WTC11 (cell line): ENCODE data around the gene SAMD3. TPM values are rescaled to one million over a fixed set of nuclear protein-coding genes. Genes with fewer than 3 reads are reported as not detected.

Experiments
- ATAC-seq: fragments of 200-7000 bp; cut with Tn5 transposase; 2 replicates; pipeline ENCODE4 v1.10.0; 2021; ENCODE audit warnings: mild to moderate bottlenecking, moderate library complexity
- CTCF ChIA-PET: fragments of 300-600 bp; sonication (Branson Sonifier 250); formaldehyde crosslinking; loops from one replicate; lab custom pipeline; 2021; ENCODE audit warnings: antibody characterized with exemption; lab: Charles Lee
- POLR2A ChIA-PET: fragments of 350-600 bp; sonication (Branson Sonifier 250); formaldehyde crosslinking; loops from one replicate; lab custom pipeline; 2021; ENCODE audit warnings: antibody characterized with exemption; lab: Charles Lee
- DNase-seq: peaks from one replicate; pipeline ENCODE4 v3.0.0; 2021; ENCODE audit warnings: low spot score
- H3K27ac Mint-ChIP-seq: 2 replicates; pipeline ENCODE4 v1.8.0; 2021; ENCODE audit warnings: mixed read lengths
- H3K27me3 Mint-ChIP-seq: 2 replicates; pipeline ENCODE4 v1.8.0; 2021; ENCODE audit warnings: low read depth, mild to moderate bottlenecking, moderate library complexity, mixed read lengths
- H3K36me3 Mint-ChIP-seq: 2 replicates; pipeline ENCODE4 v1.8.0; 2021; ENCODE audit warnings: mixed read lengths
- H3K4me1 Mint-ChIP-seq: 2 replicates; pipeline ENCODE4 v1.8.0; 2022; ENCODE audit warnings: mixed read lengths
- H3K4me3 Mint-ChIP-seq: 2 replicates; pipeline ENCODE4 v1.8.0; 2021; ENCODE audit warnings: mild to moderate bottlenecking, moderate library complexity, mixed read lengths
- H3K9me3 Mint-ChIP-seq: 2 replicates; pipeline ENCODE4 v1.8.0; 2021; ENCODE audit warnings: mixed read lengths
- ARID4B ChIP-seq: sonication (generic); formaldehyde crosslinking; IDR thresholded peaks from 2 replicates; pipeline ENCODE4 v1.8.0; 2023; ENCODE audit warnings: missing genetic modification reagents, mild to moderate bottlenecking, borderline replicate concordance
- CDX4 ChIP-seq: fragments of 250-450 bp; sonication (Bioruptor Pico); IDR thresholded peaks from 2 replicates; pipeline ENCODE4 v1.9.0; 2021; ENCODE audit warnings: moderate library complexity, mild to moderate bottlenecking, inconsistent platforms, borderline replicate concordance
- CREM ChIP-seq: sonication (generic); formaldehyde crosslinking; IDR thresholded peaks from 2 replicates; pipeline ENCODE4 v1.8.1; 2022; ENCODE audit warnings: mild to moderate bottlenecking, missing genetic modification reagents, moderate library complexity
- CTCF ChIP-seq: fragments of 200-600 bp; IDR thresholded peaks from 2 replicates; pipeline ENCODE4 v1.8.0; 2022; ENCODE audit warnings: antibody characterized with exemption
- E2F4 ChIP-seq: sonication (generic); formaldehyde crosslinking; IDR thresholded peaks from 2 replicates; pipeline ENCODE4 v1.8.1; 2022; ENCODE audit warnings: low read depth, mild to moderate bottlenecking, moderate library complexity, missing genetic modification reagents, borderline replicate concordance
- E2F5 ChIP-seq: sonication (generic); formaldehyde crosslinking; IDR thresholded peaks from 2 replicates; pipeline ENCODE4 v1.8.1; 2022; ENCODE audit warnings: mild to moderate bottlenecking, moderate library complexity, missing genetic modification reagents
- ETV6 ChIP-seq: sonication (generic); formaldehyde crosslinking; IDR thresholded peaks from 2 replicates; pipeline ENCODE4 v1.8.1; 2022; ENCODE audit warnings: mild to moderate bottlenecking, missing genetic modification reagents
- MLX ChIP-seq: sonication (generic); formaldehyde crosslinking; IDR thresholded peaks from 2 replicates; pipeline ENCODE4 v1.8.1; 2023; ENCODE audit warnings: mild to moderate bottlenecking, missing genetic modification reagents, moderate library complexity
- MYBL2 ChIP-seq: sonication (generic); formaldehyde crosslinking; IDR thresholded peaks from 2 replicates; pipeline ENCODE4 v1.8.1; 2023; ENCODE audit warnings: mild to moderate bottlenecking, moderate library complexity, missing genetic modification reagents
- NR3C1 ChIP-seq: sonication (generic); formaldehyde crosslinking; conservative IDR thresholded peaks from 2 replicates; pipeline ENCODE4 v1.8.1; 2023; ENCODE audit warnings: low read depth, mild to moderate bottlenecking, missing genetic modification reagents
- PRDM15 ChIP-seq: sonication (generic); formaldehyde crosslinking; IDR thresholded peaks from 2 replicates; pipeline ENCODE4 v1.8.0; 2022; ENCODE audit warnings: missing genetic modification reagents
- RORB ChIP-seq: fragments of 250-450 bp; sonication (Bioruptor Pico); IDR thresholded peaks from 2 replicates; pipeline ENCODE4 v1.9.0; 2021; ENCODE audit warnings: mild to moderate bottlenecking
- SP1 ChIP-seq: sonication (generic); formaldehyde crosslinking; conservative IDR thresholded peaks from 2 replicates; pipeline ENCODE4 v1.8.1; 2022; ENCODE audit warnings: missing genetic modification reagents
- TCF7 ChIP-seq: sonication (generic); formaldehyde crosslinking; IDR thresholded peaks from 2 replicates; pipeline ENCODE4 v1.8.0; 2022; ENCODE audit warnings: mild to moderate bottlenecking, low read depth, missing genetic modification reagents, moderate library complexity
- TEAD1 ChIP-seq: sonication (generic); formaldehyde crosslinking; IDR thresholded peaks from 2 replicates; pipeline ENCODE4 v1.8.0; 2022; ENCODE audit warnings: mild to moderate bottlenecking, missing genetic modification reagents
- TP53 ChIP-seq: sonication (generic); formaldehyde crosslinking; IDR thresholded peaks from 2 replicates; pipeline ENCODE4 v1.8.1; 2023; ENCODE audit warnings: mild to moderate bottlenecking, missing genetic modification reagents
- ZNF396 ChIP-seq: fragments of 250-450 bp; sonication (Bioruptor Pico); IDR thresholded peaks from 2 replicates; pipeline ENCODE4 v1.8.0; 2021; ENCODE audit warnings: mild to moderate bottlenecking, moderate library complexity, borderline replicate concordance
- ZNF671 ChIP-seq: fragments of 250-450 bp; sonication (Bioruptor Pico); IDR thresholded peaks from 2 replicates; pipeline ENCODE4 v1.8.0; 2021; ENCODE audit warnings: mild to moderate bottlenecking
- total RNA-seq: library from RNA; stranded (reverse); gene quantifications from 3 replicates; pipeline ENCODE4 v1.2.3, GENCODE V29; 2021
- TF ChIP-seq, protein P1 (sequence below): sonication (generic); formaldehyde crosslinking; IDR thresholded peaks from 2 replicates; pipeline ENCODE4 v1.8.1; 2023; ENCODE audit warnings: mild to moderate bottlenecking, missing genetic modification reagents

The SAMD3 gene
- total RNA-seq, 1 experiment from 2014 or later: 1.2 TPM

DNA sequence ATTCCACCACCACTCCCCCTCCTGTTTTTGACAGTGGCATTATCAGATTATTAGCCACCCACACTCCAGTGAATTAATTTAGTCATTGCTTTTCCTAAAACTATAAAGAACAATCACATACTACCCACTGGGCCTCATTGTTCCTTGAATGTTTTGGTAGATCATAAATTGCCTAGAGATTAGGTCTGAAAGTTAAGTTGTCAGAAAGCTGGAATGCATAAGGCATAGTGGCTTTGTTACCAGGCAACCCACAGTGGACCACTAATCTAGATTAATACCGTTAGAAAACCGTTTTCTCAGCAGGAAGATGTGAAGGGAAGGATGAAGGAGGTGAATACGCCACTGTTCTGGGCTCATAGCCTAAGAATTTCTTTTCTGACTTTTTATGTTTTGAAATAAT, 75.6 kb downstream of the SAMD3 start (continued):
- TF ChIP-seq NR3C1 (no peak), MLX (CRISPR knock-in tag) (no peak), PRDM15 (CRISPR knock-in tag) (no peak), RORB (no peak), TP53 (CRISPR knock-in tag) (no peak), SP1 (CRISPR knock-in tag) (no peak), MYBL2 (CRISPR knock-in tag) (no peak), CDX4 (CRISPR knock-in tag) (no peak)

DNA sequence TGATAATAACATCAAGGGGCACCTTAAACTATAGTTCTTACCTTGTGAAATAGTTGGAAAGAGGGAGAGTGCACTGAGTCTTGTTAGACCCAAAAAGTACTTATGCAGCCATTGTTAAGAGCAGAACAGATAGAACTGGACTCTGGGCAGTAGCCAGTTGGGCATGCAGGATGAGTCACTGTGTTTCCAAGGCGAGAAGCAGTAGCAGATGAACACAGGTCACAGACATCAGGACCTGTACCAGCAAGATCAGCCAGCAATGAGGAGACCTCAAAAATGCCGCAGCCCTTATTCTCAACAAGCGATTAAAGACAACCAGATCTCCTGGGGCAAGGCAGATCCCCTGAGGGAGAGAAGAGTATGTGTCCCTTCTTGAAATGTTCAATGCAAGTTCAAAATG, 79.0 kb downstream of the SAMD3 start:
- POLR2A ChIA-PET: no interaction called here
- ATAC-seq: no peak
- Mint-ChIP-seq H3K4me3 (no peak overlapping the region), H3K36me3 (no peaks in the 10 kb centered on the region), H3K4me1 (peaks cover 11% of the 10 kb centered on the region), H3K27ac (no peak overlapping the region), H3K27me3 (no peaks in the 10 kb centered on the region), H3K9me3 (no peaks in the 10 kb centered on the region; the same call in 1 of the 2 replicates)
- CTCF ChIA-PET: no interaction called here
- DNase-seq: no peak
- TF ChIP-seq, protein P1, sequence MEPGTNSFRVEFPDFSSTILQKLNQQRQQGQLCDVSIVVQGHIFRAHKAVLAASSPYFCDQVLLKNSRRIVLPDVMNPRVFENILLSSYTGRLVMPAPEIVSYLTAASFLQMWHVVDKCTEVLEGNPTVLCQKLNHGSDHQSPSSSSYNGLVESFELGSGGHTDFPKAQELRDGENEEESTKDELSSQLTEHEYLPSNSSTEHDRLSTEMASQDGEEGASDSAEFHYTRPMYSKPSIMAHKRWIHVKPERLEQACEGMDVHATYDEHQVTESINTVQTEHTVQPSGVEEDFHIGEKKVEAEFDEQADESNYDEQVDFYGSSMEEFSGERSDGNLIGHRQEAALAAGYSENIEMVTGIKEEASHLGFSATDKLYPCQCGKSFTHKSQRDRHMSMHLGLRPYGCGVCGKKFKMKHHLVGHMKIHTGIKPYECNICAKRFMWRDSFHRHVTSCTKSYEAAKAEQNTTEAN (CRISPR knock-in tag): no peak
- TF ChIP-seq ETV6 (no peak), CREM (CRISPR knock-in tag) (no peak), TEAD1 (no peak), ZNF671 (CRISPR knock-in tag) (no peak), E2F5 (CRISPR knock-in tag) (no peak), E2F4 (CRISPR knock-in tag) (no peak), TCF7 (CRISPR knock-in tag) (no peak), ZNF396 (CRISPR knock-in tag) (no peak), NR3C1 (no peak), CTCF (no peak), SP1 (CRISPR knock-in tag) (no peak), ARID4B (CRISPR knock-in tag) (no peak)
